CD14-positive monocyte (primary cell): ENCODE results near the gene ARHGEF7. TPM values are rescaled to one million over a fixed set of nuclear protein-coding genes. Genes with fewer than 3 reads are reported as not detected.

Experiments
- DNase-seq, 3 donors: peaks; one replicate each; pipeline ENCODE4 v3.0.0-alpha.2; 2011 to 2022
- H2AFZ ChIP-seq: 2 replicates; pipeline ENCODE4 v1.6.0; 2012; ENCODE audit warnings: mild to moderate bottlenecking, low read depth, low read length, inconsistent platforms; ENCODE audit not compliant: insufficient read depth, poor library complexity, severe bottlenecking
- H3K27ac ChIP-seq, 2 donors: 1 replicate in 1 of 2; 2 replicates in 1 of 2; pipeline ENCODE4 v1.5.1; 2012 to 2013; ENCODE audit warnings: low read length in 2 of 2, control low read depth in 1 of 2, inconsistent platforms in 1 of 2, low read depth in 1 of 2, mild to moderate bottlenecking in 1 of 2
- H3K27me3 ChIP-seq, 2 donors: one replicate each; pipeline versions ENCODE4 v1.6.0 to v1.6.1; 2011 to 2013; ENCODE audit warnings: low read length in 2 of 2; ENCODE audit not compliant: control insufficient read depth in 2 of 2, insufficient read depth in 2 of 2
- H3K36me3 ChIP-seq, 2 donors: replicated peaks in 1 of 2; 1 replicate in 1 of 2; 2 replicates in 1 of 2; pipeline versions ENCODE4 v1.5.1 to v1.6.1; 2012 to 2013; ENCODE audit warnings: low read length in 2 of 2, control low read depth in 1 of 2, inconsistent platforms in 1 of 2, mild to moderate bottlenecking in 1 of 2; ENCODE audit not compliant: insufficient read depth in 2 of 2, control insufficient read depth in 1 of 2
- H3K4me1 ChIP-seq, 2 donors: 1 replicate in 1 of 2; 2 replicates in 1 of 2; pipeline versions ENCODE4 v1.5.1 to v1.6.1; 2012 to 2013; ENCODE audit warnings: low read length in 2 of 2, control low read depth in 1 of 2, inconsistent platforms in 1 of 2, mild to moderate bottlenecking in 1 of 2, moderate library complexity in 1 of 2; ENCODE audit not compliant: insufficient read depth in 2 of 2, control insufficient read depth in 1 of 2
- H3K4me2 ChIP-seq: replicated peaks from 2 replicates; pipeline ENCODE3; 2012; ENCODE audit warnings: low read length, moderate library complexity, mild to moderate bottlenecking; ENCODE audit not compliant: poor library complexity, severe bottlenecking; ENCODE audit errors: extremely low read depth
- H3K4me3 ChIP-seq, 3 experiments: fragments of 200-600 bp in 1 of 3; sonication (generic) in 1 of 3; replicated peaks in 1 of 3; 1 replicate in 2 of 3; 2 replicates in 1 of 3; pipeline ENCODE4 v1.5.1; 2011 to 2013; ENCODE audit warnings: low read length in 3 of 3, mild to moderate bottlenecking in 3 of 3, control low read depth in 2 of 3, low read depth in 2 of 3, inconsistent platforms in 1 of 3, moderate library complexity in 1 of 3
- H3K79me2 ChIP-seq: 2 replicates; pipeline ENCODE4 v1.6.0; 2012; ENCODE audit warnings: mild to moderate bottlenecking, control low read depth, inconsistent platforms, low read length, moderate library complexity; ENCODE audit not compliant: insufficient read depth
- H3K9ac ChIP-seq: 2 replicates; pipeline ENCODE4 v1.6.0; 2017; ENCODE audit warnings: low read length, mild to moderate bottlenecking; ENCODE audit not compliant: insufficient read depth, poor library complexity, severe bottlenecking
- H3K9me3 ChIP-seq, 2 donors: replicated peaks in 1 of 2; 1 replicate in 1 of 2; 2 replicates in 1 of 2; pipeline versions ENCODE4 v1.5.1 to v1.6.1; 2012 to 2013; ENCODE audit warnings: low read length in 2 of 2, control low read depth in 1 of 2; ENCODE audit not compliant: control insufficient read depth in 1 of 2, insufficient read depth in 1 of 2
- H4K20me1 ChIP-seq: 2 replicates; pipeline ENCODE4 v1.6.0; 2012; ENCODE audit warnings: mild to moderate bottlenecking, low read length, control low read depth, moderate library complexity; ENCODE audit not compliant: insufficient read depth
- H3K27ac Mint-ChIP-seq, 7 donors: one replicate each; pipeline ENCODE4 v1.8.0; 2020; ENCODE audit warnings: mild to moderate bottlenecking in 7 of 7, mixed read lengths in 7 of 7, moderate library complexity in 6 of 7, inconsistent platforms in 2 of 7
- H3K27me3 Mint-ChIP-seq, 3 donors: one replicate each; pipeline ENCODE4 v1.8.0; 2021 to 2022; ENCODE audit warnings: low read depth in 3 of 3, mild to moderate bottlenecking in 3 of 3, mixed read lengths in 3 of 3, moderate library complexity in 3 of 3, inconsistent platforms in 1 of 3
- H3K36me3 Mint-ChIP-seq, 2 donors: one replicate each; pipeline ENCODE4 v1.8.0; 2020; ENCODE audit warnings: mixed read lengths in 2 of 2, inconsistent platforms in 1 of 2, mild to moderate bottlenecking in 1 of 2
- H3K4me1 Mint-ChIP-seq: one replicate; pipeline ENCODE4 v1.8.0; 2020; ENCODE audit warnings: mild to moderate bottlenecking, mixed read lengths
- H3K4me3 Mint-ChIP-seq, 2 donors: one replicate each; pipeline ENCODE4 v1.8.0; 2020; ENCODE audit warnings: mild to moderate bottlenecking in 2 of 2, mixed read lengths in 2 of 2, moderate library complexity in 1 of 2
- H3K9me3 Mint-ChIP-seq, 7 donors: one replicate each; pipeline ENCODE4 v1.8.0; 2020 to 2022; ENCODE audit warnings: mixed read lengths in 7 of 7, mild to moderate bottlenecking in 6 of 7, moderate library complexity in 6 of 7, inconsistent platforms in 2 of 7
- WGBS: methylation state at CpG from one replicate; pipeline ENCODE4 v1.1.5; 2013; ENCODE audit warnings: missing lambda C conversion rate; ENCODE audit not compliant: insufficient coverage; 5-methylcytosine and 5-hydroxymethylcytosine counted together
- intact Hi-C, 2 donors: fragments of 100-400 bp; cut with micrococcal nuclease; formaldehyde crosslinking; loops; one replicate each; pipeline versions ENCODE4 v1.15.0 to v1.15.1; 2023
- polyA plus RNA-seq, 3 donors: library from polyadenylated mRNA; depleted of rRNA in 1 of 3; unstranded in 2 of 3; stranded (reverse) in 1 of 3; fragments of 300-500 nt in 2 of 3; fragments of >200 nt in 1 of 3; fragmentation: Illumina TruSeq in 2 of 3; gene quantifications; 1 replicate in 2 of 3; 2 replicates in 1 of 3; pipeline ENCODE4 v1.2.3, GENCODE V29; 2012 to 2021
- TF ChIP-seq, protein P1 (sequence below): fragments of 200-600 bp; IDR thresholded peaks from one replicate; pipeline ENCODE4 v1.8.0; 2022; ENCODE audit warnings: antibody characterized with exemption, mild to moderate bottlenecking

The ARHGEF7 gene
- polyA plus RNA-seq, 3 donors: 4.6 to 29.0 (median 6.1) TPM

DNA sequence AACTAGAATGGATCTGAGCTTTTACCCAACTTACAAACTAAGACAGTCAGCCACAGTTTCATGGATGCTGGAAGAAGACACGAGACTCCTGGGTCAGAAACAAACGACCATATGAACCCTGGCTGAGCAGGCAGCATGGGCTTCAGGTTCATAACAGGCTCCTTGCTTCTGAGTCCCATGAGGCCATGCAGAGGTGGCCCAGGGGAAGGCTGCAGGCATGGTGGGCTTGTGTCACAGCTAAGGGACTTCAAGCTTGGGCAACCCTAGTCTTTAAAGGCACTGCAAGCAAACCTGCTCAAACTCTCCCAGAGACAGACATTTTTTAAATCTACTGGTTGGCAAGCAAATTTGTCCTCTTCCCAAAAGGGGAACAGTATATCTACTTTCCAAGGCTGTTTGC, 5.1 kb upstream of the ARHGEF7 start:
- H3K36me3 Mint-ChIP-seq: peaks cover 0 to 4% of the 10 kb centered on the region in 2 donors
- intact Hi-C loops: no loop called here
- H3K9ac ChIP-seq: no peak overlapping the region
- no peaks in the 10 kb centered on the region for H3K36me3 ChIP-seq
- H3K79me2 ChIP-seq: no peaks in the 10 kb centered on the region
- peaks cover 0 to 20% of the 10 kb centered on the region in 2 donors for H3K9me3 ChIP-seq
- TF ChIP-seq, protein P1, sequence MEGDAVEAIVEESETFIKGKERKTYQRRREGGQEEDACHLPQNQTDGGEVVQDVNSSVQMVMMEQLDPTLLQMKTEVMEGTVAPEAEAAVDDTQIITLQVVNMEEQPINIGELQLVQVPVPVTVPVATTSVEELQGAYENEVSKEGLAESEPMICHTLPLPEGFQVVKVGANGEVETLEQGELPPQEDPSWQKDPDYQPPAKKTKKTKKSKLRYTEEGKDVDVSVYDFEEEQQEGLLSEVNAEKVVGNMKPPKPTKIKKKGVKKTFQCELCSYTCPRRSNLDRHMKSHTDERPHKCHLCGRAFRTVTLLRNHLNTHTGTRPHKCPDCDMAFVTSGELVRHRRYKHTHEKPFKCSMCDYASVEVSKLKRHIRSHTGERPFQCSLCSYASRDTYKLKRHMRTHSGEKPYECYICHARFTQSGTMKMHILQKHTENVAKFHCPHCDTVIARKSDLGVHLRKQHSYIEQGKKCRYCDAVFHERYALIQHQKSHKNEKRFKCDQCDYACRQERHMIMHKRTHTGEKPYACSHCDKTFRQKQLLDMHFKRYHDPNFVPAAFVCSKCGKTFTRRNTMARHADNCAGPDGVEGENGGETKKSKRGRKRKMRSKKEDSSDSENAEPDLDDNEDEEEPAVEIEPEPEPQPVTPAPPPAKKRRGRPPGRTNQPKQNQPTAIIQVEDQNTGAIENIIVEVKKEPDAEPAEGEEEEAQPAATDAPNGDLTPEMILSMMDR: no peak
- H3K27me3 ChIP-seq: peaks cover 35 to 45% of the 10 kb centered on the region in 2 donors
- peaks cover 3 to 6% of the 10 kb centered on the region in 2 donors for H3K4me1 ChIP-seq
- no peak overlapping the region for H3K4me3 Mint-ChIP-seq
- no peak overlapping the region for H3K27ac Mint-ChIP-seq
- no peak overlapping the region for H3K4me2 ChIP-seq
- peaks cover 43 to 58% (median 49%) of the 10 kb centered on the region in 3 donors for H3K27me3 Mint-ChIP-seq
- DNase-seq: no peak
- WGBS: 86% methylated on average over 2 of the region's 2 CpGs
- H3K4me3 ChIP-seq: no peak overlapping the region
- no peak overlapping the region for H2AFZ ChIP-seq
- no peak overlapping the region for H3K27ac ChIP-seq
- H3K9me3 Mint-ChIP-seq: peaks cover 0 to 23% (median 10%) of the 10 kb centered on the region in 7 donors
- H3K4me1 Mint-ChIP-seq: peaks cover 7% of the 10 kb centered on the region
- no peaks in the 10 kb centered on the region for H4K20me1 ChIP-seq

DNA sequence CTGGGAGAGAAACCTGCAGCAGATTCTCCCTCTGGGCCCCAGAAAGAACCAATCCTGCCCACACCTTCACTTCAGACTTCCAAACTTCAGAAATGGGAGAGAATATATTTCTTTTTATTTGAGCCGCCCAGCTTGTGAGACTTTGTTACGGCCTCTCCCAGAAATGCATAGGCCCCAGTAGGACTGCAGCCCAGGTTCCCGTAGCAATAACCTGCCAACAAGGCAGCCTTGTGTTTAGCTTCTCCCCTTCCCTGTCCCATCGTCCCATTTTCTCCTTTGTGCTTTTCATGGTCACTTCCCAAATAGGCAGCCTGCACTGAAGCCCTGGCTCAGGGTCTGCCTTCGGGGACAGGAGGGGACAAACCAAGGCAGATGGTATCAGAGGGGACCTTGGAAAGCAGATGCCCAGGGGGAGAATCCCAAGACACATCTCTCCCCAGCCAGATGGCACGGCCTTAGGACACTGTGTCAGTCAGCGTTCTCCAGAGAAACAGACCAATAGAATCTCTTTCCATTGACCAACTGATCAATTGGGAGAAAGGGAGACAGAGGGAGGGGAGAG, 3.7 kb upstream of the ARHGEF7 start:
- Histone ChIP-seq H3K4me3 (no peak overlapping the region), H3K4me1 (peaks cover 3 to 6% of the 10 kb centered on the region in 2 donors), H2AFZ (no peak overlapping the region), H3K4me2 (no peak overlapping the region), H4K20me1 (no peaks in the 10 kb centered on the region), H3K27ac (no peak overlapping the region), H3K36me3 (no peaks in the 10 kb centered on the region), H3K79me2 (no peaks in the 10 kb centered on the region), H3K9me3 (peaks cover 0 to 20% of the 10 kb centered on the region in 2 donors), H3K9ac (no peak overlapping the region), H3K27me3 (peaks cover 42 to 54% of the 10 kb centered on the region in 2 donors)
- H3K4me1 Mint-ChIP-seq: peaks cover 11% of the 10 kb centered on the region
- intact Hi-C loops: no loop called here
- DNase-seq: no peak
- peaks cover 3 to 7% of the 10 kb centered on the region in 2 donors for H3K36me3 Mint-ChIP-seq
- H3K4me3 Mint-ChIP-seq: no peak overlapping the region
- TF ChIP-seq, protein P1: no peak
- peaks cover 0 to 21% (median 10%) of the 10 kb centered on the region in 7 donors for H3K9me3 Mint-ChIP-seq
- H3K27me3 Mint-ChIP-seq: peaks cover 46 to 66% (median 50%) of the 10 kb centered on the region in 3 donors
- WGBS: 90% methylated on average over 5 of the region's 7 CpGs
- H3K27ac Mint-ChIP-seq: no peak overlapping the region
